H9 (cell line): Measurements from ENCODE around the gene PLAC9. TPM values are rescaled to one million over a fixed set of nuclear protein-coding genes. Genes with fewer than 3 reads are reported as not detected.
A peak's percentile ranks its signal among the peaks of the same experiment; 100 is the strongest.

ENCODE experiments used
- DNase-seq: peaks from one replicate; pipeline ENCODE4 v3.0.0-alpha.2; 2017
- H2AFZ ChIP-seq: one replicate; pipeline ENCODE4 v1.6.1; 2013; ENCODE audit warnings: mild to moderate bottlenecking, low read length, control low read depth, moderate library complexity
- H2AK5ac ChIP-seq: 2 replicates; pipeline ENCODE4 v1.6.1; 2013; ENCODE audit warnings: low read length, control low read depth, mixed read lengths; ENCODE audit not compliant: insufficient read length
- H2BK120ac ChIP-seq: one replicate; pipeline ENCODE4 v1.6.1; 2013; ENCODE audit warnings: low read depth, mild to moderate bottlenecking, low read length, control low read depth, inconsistent platforms; ENCODE audit not compliant: poor library complexity, severe bottlenecking
- H2BK12ac ChIP-seq: 2 replicates; pipeline ENCODE4 v1.6.1; 2013; ENCODE audit warnings: low read length, control low read depth, mixed read lengths, low read depth; ENCODE audit not compliant: insufficient read length
- H2BK15ac ChIP-seq: 2 replicates; pipeline ENCODE4 v1.6.1; 2013; ENCODE audit warnings: low read depth, low read length, control low read depth
- H2BK20ac ChIP-seq: one replicate; pipeline ENCODE4 v1.6.1; 2013; ENCODE audit warnings: low read depth, mild to moderate bottlenecking, low read length, control low read depth, inconsistent platforms; ENCODE audit not compliant: poor library complexity, severe bottlenecking
- H2BK5ac ChIP-seq: 2 replicates; pipeline ENCODE4 v1.6.1; 2013; ENCODE audit warnings: low read length, control low read depth, mixed read lengths; ENCODE audit not compliant: insufficient read length
- H3K14ac ChIP-seq: 2 replicates; pipeline ENCODE4 v1.6.1; 2013; ENCODE audit warnings: low read length, control low read depth; ENCODE audit not compliant: insufficient read depth
- H3K18ac ChIP-seq: 2 replicates; pipeline ENCODE4 v1.6.1; 2013; ENCODE audit warnings: low read depth, mild to moderate bottlenecking, mixed read lengths, low read length, control low read depth; ENCODE audit not compliant: insufficient read length
- H3K23ac ChIP-seq: 2 replicates; pipeline ENCODE4 v1.6.1; 2013; ENCODE audit warnings: low read length, control low read depth, mixed read lengths, low read depth; ENCODE audit not compliant: insufficient read length
- H3K23me2 ChIP-seq: 2 replicates; pipeline ENCODE4 v1.6.1; 2013; ENCODE audit warnings: low read depth, mild to moderate bottlenecking, mixed read lengths, low read length, control low read depth; ENCODE audit not compliant: insufficient read length, poor library complexity, severe bottlenecking
- H3K27ac ChIP-seq: 2 replicates; pipeline ENCODE4 v1.5.1; 2013; ENCODE audit warnings: low read length, control low read depth, mixed read lengths, low read depth; ENCODE audit not compliant: insufficient read length
- H3K27me3 ChIP-seq: 2 replicates; pipeline ENCODE4 v1.6.1; 2013; ENCODE audit warnings: low read length, control low read depth, inconsistent platforms; ENCODE audit not compliant: insufficient read depth
- H3K4ac ChIP-seq: 2 replicates; pipeline ENCODE4 v1.6.1; 2013; ENCODE audit warnings: low read depth, mild to moderate bottlenecking, control low read depth, inconsistent platforms, low read length, moderate library complexity
- H3K4me1 ChIP-seq: 2 replicates; pipeline ENCODE4 v1.6.1; 2013; ENCODE audit warnings: low read length, control low read depth, inconsistent platforms; ENCODE audit not compliant: insufficient read depth
- H3K4me2 ChIP-seq: 2 replicates; pipeline ENCODE4 v1.6.1; 2013; ENCODE audit warnings: low read length, control low read depth, mixed read lengths; ENCODE audit not compliant: insufficient read length, insufficient read depth
- H3K56ac ChIP-seq: 2 replicates; pipeline ENCODE4 v1.6.1; 2013; ENCODE audit warnings: low read depth, mild to moderate bottlenecking, mixed read lengths, low read length, control low read depth; ENCODE audit not compliant: insufficient read length
- H3K79me1 ChIP-seq: 2 replicates; pipeline ENCODE4 v1.6.1; 2013; ENCODE audit warnings: low read depth, mild to moderate bottlenecking, moderate library complexity, low read length, control low read depth, inconsistent platforms; ENCODE audit not compliant: insufficient read depth, poor library complexity, severe bottlenecking
- H3K79me2 ChIP-seq: 2 replicates; pipeline ENCODE4 v1.6.1; 2013; ENCODE audit warnings: low read length, control low read depth, inconsistent platforms; ENCODE audit not compliant: insufficient read depth
- H3K9ac ChIP-seq: 2 replicates; pipeline ENCODE4 v1.6.1; 2013; ENCODE audit warnings: low read length, control low read depth, mixed read lengths; ENCODE audit not compliant: insufficient read length; ENCODE audit errors: extremely low read depth
- H3K9me3 ChIP-seq: one replicate; pipeline ENCODE4 v1.6.1; 2013; ENCODE audit warnings: low read depth, low read length, inconsistent platforms; ENCODE audit not compliant: control insufficient read depth
- H3T11ph ChIP-seq: one replicate; pipeline ENCODE4 v1.6.1; 2013; ENCODE audit warnings: mild to moderate bottlenecking, low read length, control low read depth, inconsistent platforms
- H4K20me1 ChIP-seq: one replicate; pipeline ENCODE4 v1.6.1; 2013; ENCODE audit not compliant: control insufficient read depth, insufficient read length, insufficient read depth
- H4K5ac ChIP-seq: 2 replicates; pipeline ENCODE4 v1.6.1; 2013; ENCODE audit warnings: low read depth, mild to moderate bottlenecking, mixed read lengths, low read length, control low read depth; ENCODE audit not compliant: insufficient read length
- H4K8ac ChIP-seq: replicated peaks from 2 replicates; pipeline ENCODE4 v1.6.1; 2013; ENCODE audit warnings: low read length, control low read depth, mixed read lengths, low read depth; ENCODE audit not compliant: insufficient read length
- H4K91ac ChIP-seq: 2 replicates; pipeline ENCODE4 v1.6.1; 2013; ENCODE audit warnings: low read depth, mild to moderate bottlenecking, moderate library complexity, mixed read lengths, low read length, control low read depth; ENCODE audit not compliant: insufficient read length
- H3K27ac Mint-ChIP-seq, 3 experiments: 2 replicates in 2 of 3; 3 replicates in 1 of 3; pipeline ENCODE4 v1.8.0; 2020 to 2021; ENCODE audit warnings: mixed read lengths in 3 of 3, mild to moderate bottlenecking in 1 of 3, moderate library complexity in 1 of 3
- H3K27me3 Mint-ChIP-seq: 2 replicates; pipeline ENCODE4 v1.8.0; 2021; ENCODE audit warnings: low read depth, mild to moderate bottlenecking, moderate library complexity, mixed read lengths
- H3K36me3 Mint-ChIP-seq, 3 experiments: 2 replicates in 2 of 3; 3 replicates in 1 of 3; pipeline ENCODE4 v1.8.0; 2020 to 2021; ENCODE audit warnings: low read depth in 3 of 3, mixed read lengths in 3 of 3; ENCODE audit not compliant: insufficient read depth in 1 of 3
- H3K4me1 Mint-ChIP-seq, 2 experiments: 2 replicates each; pipeline ENCODE4 v1.8.0; 2020; ENCODE audit warnings: mixed read lengths in 2 of 2
- H3K4me3 Mint-ChIP-seq, 2 experiments: 2 replicates in 1 of 2; 3 replicates in 1 of 2; pipeline ENCODE4 v1.8.0; 2020 to 2021; ENCODE audit warnings: mild to moderate bottlenecking in 2 of 2, mixed read lengths in 2 of 2, moderate library complexity in 1 of 2
- H3K9me3 Mint-ChIP-seq, 2 experiments: 2 replicates in 1 of 2; 3 replicates in 1 of 2; pipeline ENCODE4 v1.8.0; 2020; ENCODE audit warnings: mild to moderate bottlenecking in 2 of 2, mixed read lengths in 2 of 2, moderate library complexity in 1 of 2
- CTCF ChIP-seq: fragments of 200-600 bp; sonication (generic); conservative IDR thresholded peaks from 3 replicates; pipeline ENCODE4 v1.8.0; 2021; ENCODE audit warnings: antibody characterized with exemption, mild to moderate bottlenecking
- WGBS: extraction: QIAGEN DNeasy Blood & Tissue Kit; methylation state at CpG from one replicate; pipeline ENCODE4 v1.1.7; 2013; ENCODE audit warnings: missing lambda C conversion rate, low lambda C conversion rate, mixed read lengths; ENCODE audit not compliant: insufficient read length; ENCODE audit errors: extremely low coverage; 5-methylcytosine and 5-hydroxymethylcytosine counted together
- total RNA-seq: library from RNA; stranded (reverse); gene quantifications from 2 replicates; pipeline ENCODE4 v1.2.1, GENCODE V29; 2021

Gene PLAC9
- total RNA-seq, 1 experiment from 2014 or later, result 4.3 TPM

GRCh38 chr10:80153460-80153859, 20.9 kb downstream of the PLAC9 start:
- no peak overlapping the region for H2BK20ac ChIP-seq
- H3K27me3 ChIP-seq, result no peaks in the 10 kb centered on the region; the same call in 1 of the 2 replicates
- no peak overlapping the region for H2BK5ac ChIP-seq
- no peak overlapping the region for H3K14ac ChIP-seq
- no peaks in the 10 kb centered on the region for H4K20me1 ChIP-seq
- H3K56ac ChIP-seq, result no peak overlapping the region
- H4K8ac ChIP-seq, result no peak overlapping the region
- H3K4ac ChIP-seq, result no peak overlapping the region
- H2BK12ac ChIP-seq, result no peak overlapping the region
- Mint-ChIP-seq H3K4me1 (peaks cover 7 to 9% of the 10 kb centered on the region in 2 experiments; a peak in 3 of 4 replicates), H3K27ac (peak overlapping the region in 1 of 3 experiments; percentile 61; a peak in 1 of 7 replicates), H3K4me3 (no peak overlapping the region), H3K36me3 (peaks cover 14 to 43% (median 36%) of the 10 kb centered on the region in 3 experiments), H3K9me3 (peaks cover 4 to 9% of the 10 kb centered on the region in 2 experiments; a peak in 4 of 5 replicates), H3K27me3 (no peaks in the 10 kb centered on the region)
- H3K27ac ChIP-seq, result no peak overlapping the region
- no peak overlapping the region for H2AK5ac ChIP-seq
- no peak overlapping the region for H3K4me2 ChIP-seq
- H3K9me3 ChIP-seq, result no peaks in the 10 kb centered on the region
- H3K79me1 ChIP-seq, result no peaks in the 10 kb centered on the region
- no peak for TF ChIP-seq CTCF
- H2BK120ac ChIP-seq, result no peak overlapping the region
- H3K4me1 ChIP-seq, result no peaks in the 10 kb centered on the region
- no peak overlapping the region for H4K91ac ChIP-seq
- no peak overlapping the region for H2AFZ ChIP-seq
- no peaks in the 10 kb centered on the region for H3K23me2 ChIP-seq
- no peak overlapping the region for H3T11ph ChIP-seq
- H4K5ac ChIP-seq, result no peak overlapping the region
- WGBS, result no CpG with 5 or more reads among the region's 3 CpGs
- no peaks in the 10 kb centered on the region for H3K79me2 ChIP-seq
- no peak overlapping the region for H3K18ac ChIP-seq
- no peak for DNase-seq
- no peak overlapping the region for H2BK15ac ChIP-seq
- no peak overlapping the region for H3K23ac ChIP-seq
- H3K9ac ChIP-seq, result no peak overlapping the region
